HEK293 (cell line): Measurements from ENCODE around the gene CEBPZ.

Experiments
- CTCF ChIP-seq: fragments of 450-650 bp; formaldehyde crosslinking; IDR thresholded peaks from 2 replicates; pipeline ENCODE4 v1.5.1; 2016; ENCODE audit warnings: missing biosample characterization, missing genetic modification characterization
- PBX3 ChIP-seq: sonication (generic); formaldehyde crosslinking; IDR thresholded peaks from 2 replicates; pipeline ENCODE4 v1.8.1; 2022; ENCODE audit warnings: mild to moderate bottlenecking, moderate library complexity, missing genetic modification reagents

GRCh38 chr2:37224063-37224462, 7.3 kb downstream of the CEBPZ start:
- TF ChIP-seq CTCF (no peak), PBX3 (CRISPR knock-in tag) (no peak)
